ENCODE data around the gene VRK1.
"Not testable (repeated sequence)": the region's sequence is repeated elsewhere in the genome, so short reads cannot be mapped to it uniquely, and the experiment has no call there.

Gene VRK1

GRCh38 chr14:96827290-96827689 lies 30.1 kb downstream of the VRK1 start:
- no peak for DNase-seq

DNA sequence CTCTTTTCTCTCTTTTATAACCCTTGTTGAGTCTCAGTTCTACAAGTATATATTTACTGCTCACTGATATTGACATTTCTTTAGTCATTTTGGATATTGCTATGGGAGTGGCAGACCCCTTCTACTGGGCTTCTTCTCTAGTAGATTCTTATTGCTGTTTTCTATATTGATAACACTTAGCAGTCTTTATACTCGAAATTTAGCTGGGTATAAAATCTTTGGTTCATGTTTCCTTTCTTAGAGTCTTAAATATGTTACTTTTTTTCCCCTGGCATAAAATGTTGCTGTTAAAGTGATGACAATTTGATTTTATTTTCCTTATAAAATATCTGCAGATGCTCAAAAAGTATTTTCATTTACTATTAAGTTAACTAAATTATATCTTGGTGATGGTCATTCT lies 32.6 kb downstream of the VRK1 start:
- DNase-seq: no peak

DNA sequence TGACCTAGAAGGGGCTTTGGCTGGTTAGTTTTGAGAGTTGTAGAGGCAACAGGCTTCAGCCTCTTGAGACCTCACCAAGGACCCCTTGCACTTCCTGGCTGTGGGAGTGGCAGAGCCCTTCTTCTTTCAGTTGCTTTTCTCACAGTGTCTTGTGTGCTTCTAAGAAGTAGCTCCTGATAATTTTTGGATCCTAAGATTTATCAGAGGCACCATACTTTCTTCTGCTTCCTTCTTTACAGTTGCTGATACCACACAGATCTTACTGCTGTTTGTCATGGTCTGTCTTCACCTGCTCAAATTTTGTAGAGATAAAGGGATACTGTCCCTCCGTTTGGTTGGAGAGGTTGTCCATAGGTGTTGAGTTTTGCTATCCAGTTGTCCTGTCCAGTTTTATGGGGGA lies 33.8 kb downstream of the VRK1 start:
- no peak for DNase-seq

- DNase-seq: no peak
These were observed 35.2 kb downstream of the VRK1 start for GRCh38 chr14:96832351-96832750.

DNA sequence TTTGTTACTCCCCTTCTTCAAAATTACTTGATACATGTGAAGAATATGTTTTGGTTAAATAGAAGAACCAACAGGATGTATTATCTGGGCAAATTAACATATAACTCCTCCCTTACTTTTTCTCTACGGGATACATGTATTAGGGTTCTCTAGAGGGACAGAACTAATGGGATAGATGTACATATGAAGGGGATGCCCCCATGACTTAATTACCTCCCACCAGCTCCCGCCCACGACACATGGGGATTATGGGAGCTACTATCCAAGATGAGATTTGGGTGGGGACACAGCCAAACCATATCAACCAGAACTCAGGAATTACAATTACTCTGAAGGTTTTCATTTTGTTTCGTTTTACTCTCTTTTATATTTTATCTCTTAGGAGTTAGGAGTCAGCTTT lies 41.3 kb downstream of the VRK1 start:
- DNase-seq: no peak

DNA sequence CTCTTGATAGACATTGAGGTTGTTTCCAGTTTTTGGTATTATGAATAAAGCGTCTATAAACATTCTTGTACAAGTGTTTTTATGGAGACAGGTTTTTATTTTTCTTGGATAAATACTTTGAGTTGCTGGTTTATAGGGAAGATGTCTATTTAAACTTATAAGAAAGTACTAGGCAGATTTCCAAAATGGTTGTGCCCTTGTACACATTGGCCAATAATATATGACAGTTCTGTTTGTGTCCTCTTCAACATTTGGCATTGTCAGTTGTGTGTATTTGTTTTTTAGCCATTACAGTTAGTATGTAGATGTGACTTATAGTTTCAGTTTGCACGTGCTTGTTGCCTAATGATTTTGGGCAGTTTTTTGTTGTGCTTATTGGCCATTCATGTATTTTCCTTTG lies 42.1 kb downstream of the VRK1 start:
- no peak for DNase-seq

DNA sequence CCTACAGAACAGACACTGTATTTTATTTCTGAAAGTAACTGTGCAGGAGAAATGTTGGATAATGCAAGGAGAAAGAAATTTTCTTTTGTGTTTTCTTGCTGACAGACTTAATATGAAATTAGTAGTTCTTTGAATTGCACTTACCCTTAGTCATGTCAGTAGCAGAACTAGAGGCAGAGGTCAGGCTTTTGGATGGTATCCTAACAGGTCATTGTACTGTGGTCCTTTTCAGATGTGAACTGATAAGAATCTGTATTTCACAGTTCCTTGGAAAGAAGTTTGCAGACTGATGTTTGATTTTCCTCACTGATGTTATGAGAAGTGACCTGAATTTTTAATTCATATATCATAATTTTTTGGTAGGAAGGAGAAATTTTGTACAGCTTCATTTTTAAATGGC lies 46.0 kb downstream of the VRK1 start:
- no peak for DNase-seq

GRCh38 chr14:96844857-96845570 lies 47.8 kb downstream of the VRK1 start:
- DNase-seq: no peak

DNA sequence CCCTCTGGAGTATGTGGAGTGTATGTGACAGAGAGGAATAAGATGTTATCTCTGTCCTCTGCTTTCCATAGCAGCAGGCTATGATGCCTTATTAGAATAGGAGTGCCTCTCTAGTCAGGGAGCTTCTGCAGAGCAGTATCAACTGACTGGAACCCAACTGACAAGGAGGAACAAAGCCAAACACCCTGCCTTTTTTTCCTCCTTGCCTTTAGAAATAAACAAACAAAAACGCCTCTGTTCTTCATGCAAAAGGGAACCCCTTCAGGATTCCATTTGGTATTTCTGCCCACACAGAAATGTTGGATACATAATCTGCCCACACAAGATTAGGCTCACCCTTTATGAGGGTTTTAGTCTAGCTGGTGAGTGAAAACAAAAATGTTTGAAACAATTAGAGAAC lies 50.3 kb downstream of the VRK1 start:
- DNase-seq: no peak

DNA sequence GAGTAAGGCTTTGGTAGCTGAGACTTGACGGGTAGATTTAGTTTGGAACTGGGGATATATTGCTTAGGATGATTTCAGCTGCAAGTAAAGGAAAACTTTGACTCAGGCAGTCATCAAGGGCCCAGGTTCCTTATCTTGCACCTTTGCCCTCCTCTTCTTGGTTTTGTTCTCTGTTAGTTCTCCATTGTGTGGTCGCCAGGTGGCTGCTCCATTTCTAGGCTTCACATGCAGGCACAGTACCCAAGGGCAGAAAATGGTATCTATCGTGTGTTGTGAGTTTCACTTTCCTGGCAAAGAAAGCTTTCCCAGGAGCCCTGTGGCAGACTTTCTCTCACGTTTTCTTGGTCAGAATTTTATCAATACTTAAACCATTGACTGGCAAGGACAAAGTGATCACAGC lies 50.8 kb downstream of the VRK1 start:
- no peak for DNase-seq

DNA sequence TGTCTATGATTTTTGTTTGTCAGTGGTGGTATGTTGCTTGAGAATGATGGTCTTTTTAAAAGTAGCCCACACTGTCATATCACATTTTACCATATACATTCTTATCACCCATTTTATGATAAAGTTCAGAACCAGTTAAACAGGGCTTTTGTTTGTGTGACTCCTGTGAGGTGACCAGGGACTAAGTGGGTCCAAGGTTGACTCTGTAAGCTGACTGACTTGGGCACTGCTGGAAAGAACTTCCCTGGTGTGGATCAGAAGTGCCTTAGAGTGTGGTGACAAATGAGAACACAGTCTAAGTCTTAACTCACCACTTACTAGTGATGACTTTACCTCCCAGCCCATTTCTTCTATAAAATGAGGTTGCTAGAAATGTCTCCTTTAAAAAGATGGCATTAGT lies 52.6 kb downstream of the VRK1 start:
- no peak for DNase-seq

GRCh38 chr14:96851694-96852381 lies 54.7 kb downstream of the VRK1 start:
- DNase-seq: no peak

GRCh38 chr14:96852823-96853422 lies 55.7 kb downstream of the VRK1 start:
- no peak for DNase-seq

DNA sequence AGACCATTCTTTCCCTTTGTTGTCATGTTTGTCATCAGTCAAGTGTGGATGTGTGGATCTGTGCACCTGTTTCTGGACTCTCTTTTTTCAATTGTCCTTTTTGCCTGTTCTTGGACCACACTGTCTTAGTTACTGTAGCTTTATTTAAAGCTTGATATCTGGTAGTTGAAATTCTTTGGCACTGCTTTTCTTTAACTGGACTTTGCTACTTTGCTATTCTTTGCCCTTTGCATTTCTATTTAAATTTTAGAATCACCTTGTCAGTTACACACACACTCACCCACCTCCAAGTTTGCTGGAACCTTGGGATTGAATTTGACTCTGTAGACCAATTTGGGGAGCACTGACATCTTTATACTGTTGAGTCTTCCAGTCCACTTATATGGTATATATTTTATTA lies 61.5 kb downstream of the VRK1 start:
- no peak for DNase-seq

DNA sequence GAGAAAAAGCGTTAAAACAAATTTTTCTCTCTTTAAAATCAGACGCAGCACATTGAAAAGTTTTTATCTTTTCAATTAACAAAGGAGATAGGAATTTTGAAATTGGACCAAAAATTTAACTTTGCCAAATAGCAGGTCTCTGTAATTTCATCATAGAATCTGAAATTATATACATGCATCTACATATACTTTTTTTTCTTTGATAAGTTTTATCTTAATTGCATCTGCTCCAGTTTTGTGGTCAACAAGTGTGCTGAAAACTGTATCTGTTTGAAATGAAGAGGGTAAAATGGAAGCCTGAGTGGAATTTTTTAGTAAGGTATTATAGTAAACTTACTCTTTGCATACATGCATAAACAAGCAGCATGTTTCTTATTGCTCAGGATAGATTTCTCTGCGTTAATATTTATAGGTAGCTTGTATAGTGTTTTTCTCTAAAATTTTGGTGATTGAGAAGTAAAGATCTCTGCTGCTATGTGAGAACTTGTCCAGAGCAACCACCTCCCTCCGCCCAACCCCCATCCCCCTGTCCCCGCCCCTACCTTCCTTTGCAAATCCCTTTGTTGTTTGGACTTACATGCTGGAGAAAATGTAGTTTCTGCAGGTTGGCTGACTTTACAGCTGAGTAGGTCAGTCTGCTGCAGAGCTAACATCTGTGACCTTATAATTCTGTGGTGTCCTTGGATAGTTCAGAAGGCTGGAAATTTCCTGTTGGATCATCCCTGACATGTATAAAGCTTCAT lies 64.6 kb downstream of the VRK1 start:
- DNase-seq: no peak

DNA sequence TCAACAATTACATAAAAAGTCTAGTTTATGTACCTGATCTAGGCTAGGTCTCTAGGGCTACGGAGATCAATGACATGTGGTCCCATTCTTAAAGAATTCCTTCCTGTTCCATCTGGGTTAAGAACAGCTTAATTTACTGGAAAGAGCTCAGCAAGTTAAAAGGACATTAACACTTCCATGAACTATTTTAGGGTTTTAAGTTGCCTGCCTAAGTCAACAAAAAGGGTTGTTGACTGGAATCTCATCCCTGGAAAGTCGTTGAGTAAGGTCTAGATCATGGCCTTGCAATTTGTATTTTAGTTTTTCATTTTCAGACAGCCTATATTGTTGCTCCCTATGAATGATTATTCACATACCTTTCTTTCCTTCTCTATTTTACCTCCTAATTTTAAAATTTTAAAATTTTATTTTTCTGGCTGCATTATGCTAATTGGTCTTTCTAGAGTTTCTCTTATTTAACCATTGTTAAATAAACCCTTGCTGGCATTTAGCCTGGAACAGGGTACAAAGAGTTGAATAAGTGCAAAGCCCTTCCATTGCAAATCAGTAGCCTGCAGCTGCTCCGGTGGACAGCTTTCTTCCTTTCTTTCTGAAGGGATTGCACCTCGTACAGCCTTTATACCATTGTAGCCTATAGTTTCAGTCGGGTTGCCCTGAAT lies 66.3 kb downstream of the VRK1 start:
- no peak for DNase-seq

- DNase-seq: no peak
These were observed 66.8 kb downstream of the VRK1 start for GRCh38 chr14:96863986-96864330.

GRCh38 chr14:96867634-96868033 lies 70.5 kb downstream of the VRK1 start:
- no peak for DNase-seq

- DNase-seq: no peak
These were observed 76.9 kb downstream of the VRK1 start for GRCh38 chr14:96874127-96874526.

GRCh38 chr14:96876747-96877146 lies 79.6 kb downstream of the VRK1 start:
- DNase-seq: no peak

GRCh38 chr14:96881713-96882112 lies 84.5 kb downstream of the VRK1 start:
- DNase-seq: no peak

- DNase-seq: not testable (repeated sequence)
These were observed 86.8 kb downstream of the VRK1 start for GRCh38 chr14:96883974-96884373.

GRCh38 chr14:96888158-96888557 lies 91.0 kb downstream of the VRK1 start:
- no peak for DNase-seq
